ENCODE results near the gene BICC1.

BICC1 gene, protein sequence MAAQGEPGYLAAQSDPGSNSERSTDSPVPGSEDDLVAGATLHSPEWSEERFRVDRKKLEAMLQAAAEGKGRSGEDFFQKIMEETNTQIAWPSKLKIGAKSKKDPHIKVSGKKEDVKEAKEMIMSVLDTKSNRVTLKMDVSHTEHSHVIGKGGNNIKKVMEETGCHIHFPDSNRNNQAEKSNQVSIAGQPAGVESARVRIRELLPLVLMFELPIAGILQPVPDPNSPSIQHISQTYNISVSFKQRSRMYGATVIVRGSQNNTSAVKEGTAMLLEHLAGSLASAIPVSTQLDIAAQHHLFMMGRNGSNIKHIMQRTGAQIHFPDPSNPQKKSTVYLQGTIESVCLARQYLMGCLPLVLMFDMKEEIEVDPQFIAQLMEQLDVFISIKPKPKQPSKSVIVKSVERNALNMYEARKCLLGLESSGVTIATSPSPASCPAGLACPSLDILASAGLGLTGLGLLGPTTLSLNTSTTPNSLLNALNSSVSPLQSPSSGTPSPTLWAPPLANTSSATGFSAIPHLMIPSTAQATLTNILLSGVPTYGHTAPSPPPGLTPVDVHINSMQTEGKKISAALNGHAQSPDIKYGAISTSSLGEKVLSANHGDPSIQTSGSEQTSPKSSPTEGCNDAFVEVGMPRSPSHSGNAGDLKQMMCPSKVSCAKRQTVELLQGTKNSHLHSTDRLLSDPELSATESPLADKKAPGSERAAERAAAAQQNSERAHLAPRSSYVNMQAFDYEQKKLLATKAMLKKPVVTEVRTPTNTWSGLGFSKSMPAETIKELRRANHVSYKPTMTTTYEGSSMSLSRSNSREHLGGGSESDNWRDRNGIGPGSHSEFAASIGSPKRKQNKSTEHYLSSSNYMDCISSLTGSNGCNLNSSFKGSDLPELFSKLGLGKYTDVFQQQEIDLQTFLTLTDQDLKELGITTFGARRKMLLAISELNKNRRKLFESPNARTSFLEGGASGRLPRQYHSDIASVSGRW

DNA sequence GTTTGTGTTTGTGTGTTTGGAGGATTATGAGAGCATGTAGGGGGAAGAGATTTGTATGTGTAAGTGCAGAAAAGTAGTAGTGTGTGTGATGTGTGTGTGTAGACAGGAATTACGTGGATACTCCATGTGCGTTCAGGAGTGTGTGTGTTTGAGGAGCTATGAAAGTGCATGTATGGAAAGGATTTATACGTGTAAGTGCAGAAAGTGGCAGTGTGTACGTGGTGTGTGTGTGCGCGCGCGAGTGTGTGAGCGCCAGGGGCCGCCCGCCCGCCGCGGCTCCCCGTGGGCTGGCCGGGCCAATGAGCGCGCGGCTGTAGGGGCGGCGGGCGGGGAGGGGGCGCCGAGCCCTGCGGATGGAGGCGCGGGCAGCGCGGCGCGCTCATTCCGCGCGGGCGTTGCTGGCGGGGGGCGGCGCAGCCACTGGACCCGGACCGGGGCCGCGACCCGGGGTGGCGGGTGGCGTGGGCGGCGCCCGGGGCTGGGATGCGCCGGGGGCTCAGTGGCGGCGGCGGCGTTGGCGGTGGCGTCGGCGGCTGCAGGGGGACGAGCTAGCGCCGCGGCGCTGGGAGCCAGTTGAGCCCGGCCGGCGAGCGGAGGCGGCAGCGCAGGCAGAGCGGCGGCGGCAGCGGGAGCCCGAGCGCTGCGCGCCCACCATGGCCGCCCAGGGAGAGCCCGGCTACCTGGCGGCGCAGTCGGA is at the start of gene BICC1:
Gene BICC1 (plus strand): TSS at position 382 of the 697 bp plus-strand sequence. CDS start 272 bp downstream, at position 654.
- no peak for DNase-seq

GRCh38 chr10:58464956-58465355 is 47.7 kb upstream of the BICC1 start:
- no peak for DNase-seq

GRCh38 chr10:58465629-58466028 is 47.0 kb upstream of the BICC1 start:
- no peak for DNase-seq

DNA sequence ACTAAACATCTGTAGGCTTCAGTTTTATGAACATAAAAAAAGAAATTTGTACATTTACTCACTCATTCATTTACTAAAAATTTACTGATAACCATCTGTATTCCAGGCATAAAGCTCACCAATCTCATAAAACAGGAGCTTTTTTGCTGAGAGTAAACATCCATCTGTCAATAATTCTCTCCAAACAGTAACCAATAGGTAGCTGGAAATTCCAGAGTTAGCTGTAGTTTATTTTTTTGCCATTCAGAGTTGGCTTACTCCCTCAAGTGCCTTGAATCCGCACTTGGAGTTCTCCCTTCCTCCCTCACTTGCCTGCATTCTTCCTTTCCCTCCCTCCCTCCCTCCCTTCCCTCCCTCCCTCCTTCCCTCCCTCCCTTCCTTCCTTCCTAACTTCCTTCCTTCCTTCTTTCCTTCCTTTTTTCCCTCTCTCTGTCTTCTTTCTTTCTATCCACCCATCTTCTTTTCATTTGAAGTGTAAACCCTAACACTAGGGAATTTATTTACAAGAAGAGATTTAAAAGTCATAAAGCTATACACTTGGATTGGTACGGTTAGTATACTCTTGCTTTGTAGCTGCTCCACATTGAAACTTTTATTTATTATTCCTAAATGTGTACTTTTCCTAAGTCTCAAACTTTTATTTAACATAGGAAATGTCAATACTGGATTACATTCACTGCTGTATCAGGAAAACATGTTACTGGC is 44.6 kb upstream of the BICC1 start:
- DNase-seq = no peak

GRCh38 chr10:58473976-58474375 is 38.7 kb upstream of the BICC1 start:
- no peak for DNase-seq

GRCh38 chr10:58475322-58476277 is 37.1 kb upstream of the BICC1 start:
- no peak for DNase-seq

GRCh38 chr10:58477122-58477521 is 35.5 kb upstream of the BICC1 start:
- DNase-seq = no peak

DNA sequence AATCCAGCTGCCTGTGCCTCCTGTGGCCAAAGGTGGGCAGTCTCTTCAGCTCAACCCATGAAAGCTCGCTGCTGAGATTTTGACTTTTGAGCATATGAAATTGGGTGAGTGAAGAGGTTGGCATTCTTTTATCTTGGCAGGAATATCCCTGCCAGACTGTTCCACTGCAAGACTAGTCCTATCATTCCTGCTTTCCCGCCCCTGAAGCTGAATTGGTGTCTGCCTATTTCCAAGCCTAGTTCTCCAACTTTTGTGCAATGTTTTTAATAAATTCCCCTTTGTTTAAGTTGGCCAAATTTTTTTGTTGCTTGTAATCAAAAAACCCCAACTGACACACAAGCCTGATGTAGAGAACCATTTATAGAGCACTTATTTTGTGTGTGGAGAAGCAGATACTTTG is 34.8 kb upstream of the BICC1 start:
- no peak for DNase-seq

- no peak for DNase-seq
These were observed 33.6 kb upstream of the BICC1 start for GRCh38 chr10:58479045-58479444.

GRCh38 chr10:58480321-58480720 is 32.4 kb upstream of the BICC1 start:
- no peak for DNase-seq

DNA sequence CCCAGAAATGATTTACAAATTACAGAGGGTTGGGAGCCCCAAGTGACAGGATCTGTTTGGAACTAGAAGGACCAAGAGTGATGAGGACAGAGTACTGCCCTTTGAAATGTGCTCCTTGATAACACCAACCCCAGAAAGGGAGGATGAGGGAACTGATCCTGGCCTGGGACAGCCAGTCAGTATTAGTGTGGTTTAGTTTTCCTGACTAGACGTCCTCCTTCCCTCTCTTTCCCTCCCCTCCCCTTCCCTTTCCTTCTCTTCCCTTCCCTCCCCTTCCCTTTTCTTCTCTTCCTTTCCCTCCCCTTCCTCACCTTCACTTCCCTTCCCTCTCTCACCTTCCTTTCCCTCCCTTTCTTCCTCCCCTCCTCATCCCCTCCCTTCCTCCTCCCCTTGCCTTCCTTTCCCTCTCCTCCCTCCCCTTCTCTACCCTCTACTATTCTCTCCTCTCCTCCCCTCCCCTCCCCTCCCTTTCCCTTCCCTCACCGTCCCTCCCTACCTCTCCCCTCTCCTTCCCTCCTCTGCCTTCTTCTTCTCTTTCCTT is 31.0 kb upstream of the BICC1 start:
- DNase-seq = no peak

DNA sequence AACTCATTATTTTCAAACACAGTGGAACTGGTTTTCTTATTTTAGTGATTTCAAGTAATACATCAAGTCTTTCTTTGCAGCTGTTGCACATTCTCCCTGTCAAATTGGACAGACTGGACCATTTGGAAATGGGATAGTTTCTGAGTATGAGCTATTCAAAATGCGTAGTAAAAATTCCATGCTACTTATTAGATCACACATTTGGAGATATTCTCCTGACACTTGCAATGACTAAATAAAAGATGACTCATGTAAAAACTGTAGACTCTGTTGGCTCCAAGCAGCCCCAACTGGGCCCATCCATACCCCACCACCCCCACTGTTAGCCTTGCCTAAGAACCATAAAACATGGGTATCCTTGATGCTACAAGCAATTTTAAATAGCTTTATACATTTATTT is 25.9 kb upstream of the BICC1 start:
- no peak for DNase-seq

- DNase-seq = no peak
These were observed 23.8 kb upstream of the BICC1 start for GRCh38 chr10:58488921-58489320.

GRCh38 chr10:58502956-58503355 is 9.7 kb upstream of the BICC1 start:
- no peak for DNase-seq

- DNase-seq = no peak
These were observed 4.4 kb upstream of the BICC1 start for GRCh38 chr10:58508316-58508715.

GRCh38 chr10:58511765-58512490 is 744 bp upstream of the BICC1 start:
- no peak for DNase-seq

DNA sequence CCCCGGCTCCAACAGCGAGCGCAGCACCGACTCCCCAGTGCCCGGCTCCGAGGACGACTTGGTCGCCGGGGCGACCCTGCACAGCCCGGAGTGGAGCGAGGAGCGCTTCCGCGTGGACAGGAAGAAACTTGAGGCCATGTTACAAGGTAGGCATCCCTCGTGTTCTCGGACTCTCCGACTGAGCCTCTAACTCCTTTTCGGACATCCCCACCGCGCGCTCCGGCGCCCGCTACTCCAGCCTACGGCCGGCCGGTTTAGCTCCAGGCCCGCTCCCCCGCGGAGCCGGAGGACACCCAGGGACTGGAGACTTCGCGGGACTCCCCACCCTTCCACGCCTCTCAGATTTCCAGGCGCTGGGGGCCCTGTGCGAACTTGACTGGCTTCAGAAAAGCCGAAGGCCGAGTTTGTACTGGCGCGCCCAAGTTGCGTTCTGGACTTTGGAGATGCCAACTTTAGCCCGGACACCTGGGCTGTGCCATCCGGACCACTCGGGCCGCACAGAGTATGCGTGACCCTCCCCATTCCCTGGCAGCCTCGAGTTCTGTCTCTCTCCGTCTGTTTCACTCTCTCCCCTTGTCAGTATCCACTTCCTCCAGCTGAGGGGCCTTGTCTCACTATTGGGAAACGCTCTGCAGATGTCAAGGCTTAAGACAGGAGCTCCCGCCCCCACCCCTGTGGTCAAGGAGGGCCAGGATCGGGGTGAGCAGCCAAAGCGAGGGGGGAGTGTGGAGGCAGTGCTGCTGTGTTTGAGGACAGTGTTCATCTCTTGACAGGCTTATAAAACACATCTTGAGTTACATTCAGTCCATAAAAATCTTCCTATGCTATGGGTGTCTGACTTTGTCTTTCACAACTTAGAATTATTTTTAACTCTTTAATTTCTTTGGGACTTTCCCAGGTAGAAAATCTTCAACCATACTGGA is 777 bp downstream of the BICC1 start:
- DNase-seq = no peak

DNA sequence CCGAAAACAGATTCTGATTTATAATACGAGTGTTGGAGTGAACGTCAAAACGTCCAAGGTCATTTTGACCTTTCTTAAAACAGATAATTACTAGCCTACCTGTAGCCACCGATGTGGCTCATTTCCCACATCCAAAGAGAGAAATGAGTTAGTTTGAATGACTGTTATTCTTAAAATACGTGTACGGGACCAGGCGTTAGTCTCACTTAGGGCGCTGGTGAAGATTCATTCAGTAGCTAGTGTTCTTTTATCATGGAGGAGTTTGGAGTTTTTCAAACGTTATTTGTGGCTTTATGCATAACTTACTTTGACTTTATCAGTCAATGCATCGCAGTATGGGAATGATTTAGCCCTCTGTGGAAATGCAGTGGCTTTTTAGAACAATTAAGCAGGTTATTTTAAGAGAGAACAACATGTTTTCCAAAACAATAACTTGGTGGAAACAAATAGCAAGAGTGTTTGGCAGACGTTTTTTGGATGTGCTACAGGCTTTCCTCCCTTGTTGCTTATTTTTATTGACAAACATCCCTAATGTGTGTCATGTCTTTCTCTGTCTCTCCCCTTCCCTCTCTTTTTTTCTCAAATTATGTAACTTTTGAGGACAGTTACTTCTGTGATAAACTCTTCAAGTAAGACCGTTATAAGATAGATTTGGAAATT is 1.6 kb downstream of the BICC1 start:
- DNase-seq = no peak
